ENCODE measurements around the gene MT1X.

The MT1X gene

GRCh38 chr16:56701534-56701933 is 19.3 kb downstream of the MT1X start:
- H3K9me3 ChIP-seq (ENCODE audit: insufficient read depth, low read depth, low read length) = peaks cover 5% of the 10 kb centered on the region; the same call in 1 of the 2 replicates
- H4K20me1 ChIP-seq (ENCODE audit: insufficient read depth, low read length, poor library complexity, severe bottlenecking) = no peaks in the 10 kb centered on the region
- H3F3A ChIP-seq (ENCODE audit: low read depth) = no peaks in the 10 kb centered on the region
- no peaks in the 10 kb centered on the region for H3K79me2 ChIP-seq (ENCODE audit: insufficient read depth, low read length)
- H3K4me1 ChIP-seq (ENCODE audit: insufficient read depth, low read length, poor library complexity, severe bottlenecking) = no peaks in the 10 kb centered on the region
- TF ChIP-seq CTCF (conservative IDR thresholded peaks at IDR 0.05; ENCODE audit: low read length) = no peak
- no peak for TF ChIP-seq EZH2phosphoT487 (IDR thresholded peaks at IDR 0.05; ENCODE audit: borderline replicate concordance)
- peak overlapping the region; percentile 57 for H2AFZ ChIP-seq (ENCODE audit: low read length)
- no peaks in the 10 kb centered on the region for H3K9me2 ChIP-seq (replicated peaks; ENCODE audit: low read depth, low read length)
- H3K27me3 ChIP-seq (ENCODE audit: insufficient read depth, low read length, poor library complexity, severe bottlenecking) = no peaks in the 10 kb centered on the region
- H3K36me3 ChIP-seq (ENCODE audit: insufficient read depth, low read length) = no peaks in the 10 kb centered on the region
- H3K9ac ChIP-seq (ENCODE audit: low read depth, low read length, poor library complexity, severe bottlenecking) = no peak overlapping the region
- H3K4me2 ChIP-seq (ENCODE audit: low read depth, low read length, poor library complexity, severe bottlenecking) = no peak overlapping the region
- H3K4me3 ChIP-seq (ENCODE audit: low read length, poor library complexity, severe bottlenecking) = no peak overlapping the region

GRCh38 chr16:56702836-56703235 is 20.6 kb downstream of the MT1X start:
- Histone ChIP-seq H3K9me2 (replicated peaks; ENCODE audit: low read depth, low read length) (no peaks in the 10 kb centered on the region), H4K20me1 (ENCODE audit: insufficient read depth, low read length, poor library complexity, severe bottlenecking) (no peaks in the 10 kb centered on the region), H3F3A (ENCODE audit: low read depth) (no peaks in the 10 kb centered on the region), H3K9me3 (ENCODE audit: insufficient read depth, low read depth, low read length) (no peaks in the 10 kb centered on the region), H3K27me3 (ENCODE audit: insufficient read depth, low read length, poor library complexity, severe bottlenecking) (no peaks in the 10 kb centered on the region), H3K4me3 (ENCODE audit: low read length, poor library complexity, severe bottlenecking) (no peak overlapping the region), H3K36me3 (ENCODE audit: insufficient read depth, low read length) (no peaks in the 10 kb centered on the region), H3K9ac (ENCODE audit: low read depth, low read length, poor library complexity, severe bottlenecking) (no peak overlapping the region), H3K79me2 (ENCODE audit: insufficient read depth, low read length) (no peaks in the 10 kb centered on the region), H2AFZ (ENCODE audit: low read length) (peak overlapping the region; percentile 65), H3K4me1 (ENCODE audit: insufficient read depth, low read length, poor library complexity, severe bottlenecking) (no peaks in the 10 kb centered on the region), H3K4me2 (ENCODE audit: low read depth, low read length, poor library complexity, severe bottlenecking) (no peak overlapping the region)
- no peak for TF ChIP-seq CTCF (conservative IDR thresholded peaks at IDR 0.05; ENCODE audit: low read length)
- TF ChIP-seq EZH2phosphoT487 (IDR thresholded peaks at IDR 0.05; ENCODE audit: borderline replicate concordance) = no peak

GRCh38 chr16:56708525-56709442 is 26.5 kb downstream of the MT1X start:
- H3K9me3 ChIP-seq (ENCODE audit: insufficient read depth, low read depth, low read length) = no peaks in the 10 kb centered on the region
- H3K4me1 ChIP-seq (ENCODE audit: insufficient read depth, low read length, poor library complexity, severe bottlenecking) = peaks cover 26% of the 10 kb centered on the region
- peak overlapping the region; percentile 49 for H2AFZ ChIP-seq (ENCODE audit: low read length)
- no peaks in the 10 kb centered on the region for H3F3A ChIP-seq (ENCODE audit: low read depth)
- no peaks in the 10 kb centered on the region for H3K36me3 ChIP-seq (ENCODE audit: insufficient read depth, low read length)
- H3K9me2 ChIP-seq (replicated peaks; ENCODE audit: low read depth, low read length) = no peaks in the 10 kb centered on the region
- no peaks in the 10 kb centered on the region for H3K79me2 ChIP-seq (ENCODE audit: insufficient read depth, low read length)
- H3K9ac ChIP-seq (ENCODE audit: low read depth, low read length, poor library complexity, severe bottlenecking) = peak overlapping the region; percentile 62
- TF ChIP-seq CTCF (conservative IDR thresholded peaks at IDR 0.05; ENCODE audit: low read length) (no peak), EZH2phosphoT487 (IDR thresholded peaks at IDR 0.05; ENCODE audit: borderline replicate concordance) (no peak)
- H3K4me2 ChIP-seq (ENCODE audit: low read depth, low read length, poor library complexity, severe bottlenecking) = peak overlapping the region; percentile 69
- H4K20me1 ChIP-seq (ENCODE audit: insufficient read depth, low read length, poor library complexity, severe bottlenecking) = no peaks in the 10 kb centered on the region
- peak overlapping the region; percentile 35 for H3K4me3 ChIP-seq (ENCODE audit: low read length, poor library complexity, severe bottlenecking)
- H3K27me3 ChIP-seq (ENCODE audit: insufficient read depth, low read length, poor library complexity, severe bottlenecking) = no peaks in the 10 kb centered on the region
